Prostate gland (tissue), 2 donors: ENCODE measurements around the gene HMOX1. TPM values are rescaled to one million over a fixed set of nuclear protein-coding genes. Genes with fewer than 3 reads are reported as not detected.

Experiments used
- DNase-seq: peaks from one replicate; pipeline ENCODE4 v3.0.0-alpha.2; 2019; ENCODE audit warnings: low spot score
- H3K27ac ChIP-seq, 2 donors: fragments of 200-600 bp; sonication (generic); 2 replicates each; pipeline ENCODE4 v1.5.1; 2017 to 2019
- H3K27me3 ChIP-seq: fragments of 200-600 bp; sonication (generic); replicated peaks from 2 replicates; pipeline ENCODE4 v1.5.1; 2019; ENCODE audit not compliant: insufficient read depth
- H3K36me3 ChIP-seq, 2 donors: fragments of 200-600 bp; sonication (generic); 1 replicate in 1 of 2; 2 replicates in 1 of 2; pipeline versions ENCODE4 v1.5.1 to v1.8.1; 2017 to 2019
- H3K4me1 ChIP-seq: fragments of 200-600 bp; sonication (generic); replicated peaks from 2 replicates; pipeline ENCODE4 v1.5.1; 2019
- H3K4me3 ChIP-seq, 2 donors: fragments of 200-600 bp; sonication (generic); 2 replicates each; pipeline ENCODE4 v1.5.1; 2017 to 2019
- H3K9me3 ChIP-seq: fragments of 200-600 bp; sonication (generic); 2 replicates; pipeline ENCODE4 v1.5.1; 2017
- CTCF ChIP-seq, 4 experiments: fragments of 200-600 bp in 2 of 4; fragments of 450-650 bp in 2 of 4; sonication (generic) in 2 of 4; IDR thresholded peaks; 1 replicate in 3 of 4; 2 replicates in 1 of 4; pipeline ENCODE4 v1.5.1; 2016 to 2019; ENCODE audit warnings: antibody characterized with exemption in 4 of 4, mild to moderate bottlenecking in 2 of 4, moderate library complexity in 2 of 4
- POLR2A ChIP-seq: fragments of 450-650 bp; IDR thresholded peaks from one replicate; pipeline ENCODE4 v1.6.1; 2016; ENCODE audit warnings: antibody characterized with exemption, mild to moderate bottlenecking
- POLR2AphosphoS5 ChIP-seq: sonication (generic); formaldehyde crosslinking; IDR thresholded peaks from one replicate; pipeline ENCODE4 v1.6.1; 2017; ENCODE audit warnings: antibody characterized with exemption
- WGBS: methylation state at CpG from one replicate; pipeline ENCODE4 v1.1.5; 2018; 5-methylcytosine and 5-hydroxymethylcytosine counted together
- intact Hi-C: fragments of 100-400 bp; cut with DNase I; formaldehyde crosslinking; loops from one replicate; pipeline ENCODE4 v1.14.2; 2022
- total RNA-seq, 2 donors: library from RNA; depleted of rRNA; stranded (reverse); fragments of >200 nt; gene quantifications; one replicate each; pipeline ENCODE4 v1.1.0, GENCODE V29; 2016

Gene HMOX1
- 10 to 100 TPM in 1 of 2 donors, 1 to 10 TPM in 1; 3.5 to 31.5 TPM for total RNA-seq

GRCh38 chr22:35380537-35381423 is at the start of gene HMOX1:
HMOX1 (plus strand) TSS chr22:35381096; CDS start chr22:35381174, 78 bp downstream.
- Histone ChIP-seq H3K9me3 (no peaks in the 10 kb centered on the region), H3K27me3 (no peaks in the 10 kb centered on the region), H3K36me3 (no peaks in the 10 kb centered on the region), H3K4me3 (peak within 1 kb of the TSS; percentile 28 to 37), H3K4me1 (no peaks in the 10 kb centered on the region), H3K27ac (peak within 1 kb of the TSS; percentile 60 to 73)
- peak in 2 of 4 experiments; percentile 38 to 47 for TF ChIP-seq CTCF (IDR thresholded peaks at IDR 0.05)
- peak; percentile 73 for TF ChIP-seq POLR2A
- TF ChIP-seq POLR2AphosphoS5, result peak; percentile 81
- WGBS, result 5% methylated on average over 41 of the region's 47 CpGs
- intact Hi-C loops, result loop anchor here (2.0 kb wide), 1 partner anchor 30 kb away; no protein-coding TSS in a partner anchor
- DNase-seq, result peak; percentile 83

- WGBS, result 85% methylated on average over 6 of the region's 6 CpGs
- H3K4me3 ChIP-seq, result no peak overlapping the region
- peaks cover 12 to 30% of the 10 kb centered on the region in 2 donors for H3K36me3 ChIP-seq
- H3K27ac ChIP-seq, result no peak overlapping the region
- DNase-seq, result no peak
- H3K27me3 ChIP-seq, result no peaks in the 10 kb centered on the region
- no peaks in the 10 kb centered on the region for H3K4me1 ChIP-seq
- no peak for TF ChIP-seq POLR2AphosphoS5
- TF ChIP-seq CTCF (IDR thresholded peaks at IDR 0.05), result no peak
- TF ChIP-seq POLR2A, result no peak
- H3K9me3 ChIP-seq, result no peaks in the 10 kb centered on the region
- intact Hi-C loops, result no loop called here
Observed at GRCh38 chr22:35332278-35332677, 48.6 kb upstream of the HMOX1 start.

- intact Hi-C loops, result no loop called here
- Histone ChIP-seq H3K4me3 (no peak overlapping the region), H3K27ac (no peak overlapping the region), H3K9me3 (no peaks in the 10 kb centered on the region), H3K36me3 (peaks cover 11 to 26% of the 10 kb centered on the region in 2 donors), H3K4me1 (no peaks in the 10 kb centered on the region), H3K27me3 (no peaks in the 10 kb centered on the region)
- DNase-seq, result no peak
- 90% methylated on average over 7 of the region's 7 CpGs for WGBS
- TF ChIP-seq CTCF (IDR thresholded peaks at IDR 0.05) (no peak), POLR2AphosphoS5 (no peak), POLR2A (no peak)
Observed at GRCh38 chr22:35333220-35333619, 47.7 kb upstream of the HMOX1 start.

- intact Hi-C loops, result no loop called here
- TF ChIP-seq POLR2A (no peak), POLR2AphosphoS5 (no peak), CTCF (IDR thresholded peaks at IDR 0.05) (no peak)
- WGBS, result 75% methylated on average over 9 of the region's 9 CpGs
Observed at GRCh38 chr22:35334004-35334403, 46.9 kb upstream of the HMOX1 start.

More at GRCh38 chr22:35334004-35334403, 46.9 kb upstream of the HMOX1 start:
- H3K4me3 ChIP-seq, result no peak overlapping the region
- no peaks in the 10 kb centered on the region for H3K9me3 ChIP-seq
- H3K36me3 ChIP-seq, result peaks cover 17 to 31% of the 10 kb centered on the region in 2 donors
- no peak overlapping the region for H3K27ac ChIP-seq
- H3K27me3 ChIP-seq, result no peaks in the 10 kb centered on the region
- no peak for DNase-seq
- no peaks in the 10 kb centered on the region for H3K4me1 ChIP-seq
